ENCODE data around the gene LRRC71. TPM values are rescaled to one million over a fixed set of nuclear protein-coding genes. Genes with fewer than 3 reads are reported as not detected.

The LRRC71 gene
- total RNA-seq, 1 donor from 2014 or later: not detected

DNA sequence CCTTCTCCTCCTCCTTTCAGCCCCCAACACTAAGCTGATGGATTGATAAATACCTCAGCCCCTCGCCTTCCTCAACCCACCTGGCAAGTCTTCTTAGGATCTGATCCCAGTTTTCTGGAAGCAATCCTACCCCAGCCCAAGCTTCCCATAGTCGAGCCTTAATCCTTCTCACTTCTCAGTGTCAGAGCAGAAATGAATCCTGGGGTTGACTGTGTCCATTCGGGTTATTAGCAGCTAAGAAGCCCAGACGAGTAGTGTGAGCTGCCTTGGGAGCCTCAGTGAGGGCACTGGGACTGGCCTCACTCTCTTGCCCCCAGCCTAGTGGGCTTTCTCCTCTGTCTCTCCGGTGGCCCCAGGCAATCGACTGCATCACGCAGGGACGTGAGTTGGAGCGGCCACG is 39.3 kb upstream of the LRRC71 start:
- Histone ChIP-seq H3K4me3 (no peak overlapping the region), H3K9me3 (no peaks in the 10 kb centered on the region), H3K27ac (no peak overlapping the region), H3K4me1 (no peaks in the 10 kb centered on the region), H3K36me3 (no peaks in the 10 kb centered on the region), H3K27me3 (no peaks in the 10 kb centered on the region)
- intact Hi-C loops (cut with DNase I): no loop called here
- no peak for TF ChIP-seq POLR2AphosphoS5 (IDR thresholded peaks at IDR 0.05; ENCODE audit: insufficient read depth in 1 of 2, low read depth in 1 of 2)
- TF ChIP-seq, protein P1, sequence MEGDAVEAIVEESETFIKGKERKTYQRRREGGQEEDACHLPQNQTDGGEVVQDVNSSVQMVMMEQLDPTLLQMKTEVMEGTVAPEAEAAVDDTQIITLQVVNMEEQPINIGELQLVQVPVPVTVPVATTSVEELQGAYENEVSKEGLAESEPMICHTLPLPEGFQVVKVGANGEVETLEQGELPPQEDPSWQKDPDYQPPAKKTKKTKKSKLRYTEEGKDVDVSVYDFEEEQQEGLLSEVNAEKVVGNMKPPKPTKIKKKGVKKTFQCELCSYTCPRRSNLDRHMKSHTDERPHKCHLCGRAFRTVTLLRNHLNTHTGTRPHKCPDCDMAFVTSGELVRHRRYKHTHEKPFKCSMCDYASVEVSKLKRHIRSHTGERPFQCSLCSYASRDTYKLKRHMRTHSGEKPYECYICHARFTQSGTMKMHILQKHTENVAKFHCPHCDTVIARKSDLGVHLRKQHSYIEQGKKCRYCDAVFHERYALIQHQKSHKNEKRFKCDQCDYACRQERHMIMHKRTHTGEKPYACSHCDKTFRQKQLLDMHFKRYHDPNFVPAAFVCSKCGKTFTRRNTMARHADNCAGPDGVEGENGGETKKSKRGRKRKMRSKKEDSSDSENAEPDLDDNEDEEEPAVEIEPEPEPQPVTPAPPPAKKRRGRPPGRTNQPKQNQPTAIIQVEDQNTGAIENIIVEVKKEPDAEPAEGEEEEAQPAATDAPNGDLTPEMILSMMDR (IDR thresholded peaks at IDR 0.05): no peak
- TF ChIP-seq POLR2A (IDR thresholded peaks at IDR 0.05): no peak
- DNase-seq (ENCODE audit: extremely low spot score in 2 of 2): no peak

DNA sequence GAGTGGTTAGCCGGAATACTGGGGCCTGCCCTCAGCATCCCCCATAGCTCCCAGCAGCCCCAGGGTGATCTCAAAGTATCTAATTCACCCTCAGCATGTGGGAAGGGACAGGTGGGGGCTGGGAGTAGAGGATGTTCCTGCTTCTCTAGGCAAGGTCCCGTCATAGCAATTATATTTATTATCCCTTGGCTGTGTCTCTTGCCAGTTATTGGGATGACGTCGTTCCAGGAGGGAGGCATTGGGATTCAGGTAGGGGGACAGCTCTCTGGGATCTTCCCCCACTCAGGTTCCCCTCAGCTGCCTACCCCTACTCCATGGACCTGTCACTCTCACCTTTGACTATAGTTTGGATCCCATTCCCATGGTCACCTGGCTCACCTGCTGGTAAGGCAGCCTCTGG is 38.8 kb upstream of the LRRC71 start:
- Histone ChIP-seq H3K4me3 (no peak overlapping the region), H3K9me3 (no peaks in the 10 kb centered on the region), H3K27ac (no peak overlapping the region), H3K4me1 (no peaks in the 10 kb centered on the region), H3K27me3 (no peaks in the 10 kb centered on the region), H3K36me3 (no peaks in the 10 kb centered on the region)
- intact Hi-C loops (cut with DNase I): no loop called here
- no peak for DNase-seq (ENCODE audit: extremely low spot score in 2 of 2)
- TF ChIP-seq, protein P1 (IDR thresholded peaks at IDR 0.05): no peak
- TF ChIP-seq POLR2AphosphoS5 (IDR thresholded peaks at IDR 0.05; ENCODE audit: insufficient read depth in 1 of 2, low read depth in 1 of 2) (no peak), POLR2A (IDR thresholded peaks at IDR 0.05) (no peak)

DNA sequence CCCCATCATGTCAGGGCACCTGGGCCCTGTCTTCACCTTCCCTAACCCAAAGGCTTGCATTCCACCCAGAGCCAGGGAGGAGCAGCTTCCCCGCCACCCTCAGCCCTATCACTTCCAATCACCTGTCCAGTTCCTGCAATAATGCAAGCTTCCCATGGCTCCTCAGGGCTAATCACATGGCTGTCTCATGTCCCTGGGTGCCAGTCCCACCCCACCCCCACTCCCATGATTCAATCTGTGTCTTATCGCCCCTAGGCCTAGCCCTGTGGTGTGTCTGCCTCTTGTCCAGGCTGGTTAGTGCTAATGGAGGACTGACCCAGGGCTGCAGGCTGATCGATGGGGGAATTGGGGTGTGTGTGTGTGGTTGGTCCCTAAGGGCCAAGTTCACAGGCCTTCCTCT is 37.9 kb upstream of the LRRC71 start:
- H3K27me3 ChIP-seq: no peaks in the 10 kb centered on the region
- TF ChIP-seq POLR2AphosphoS5 (IDR thresholded peaks at IDR 0.05; ENCODE audit: insufficient read depth in 1 of 2, low read depth in 1 of 2) (no peak), POLR2A (IDR thresholded peaks at IDR 0.05) (no peak)
- TF ChIP-seq, protein P1 (IDR thresholded peaks at IDR 0.05): no peak
- DNase-seq (ENCODE audit: extremely low spot score in 2 of 2): no peak
- no peak overlapping the region for H3K27ac ChIP-seq
- no peaks in the 10 kb centered on the region for H3K36me3 ChIP-seq
- intact Hi-C loops (cut with DNase I): no loop called here
- no peaks in the 10 kb centered on the region for H3K9me3 ChIP-seq
- H3K4me3 ChIP-seq: no peak overlapping the region
- H3K4me1 ChIP-seq: no peaks in the 10 kb centered on the region

DNA sequence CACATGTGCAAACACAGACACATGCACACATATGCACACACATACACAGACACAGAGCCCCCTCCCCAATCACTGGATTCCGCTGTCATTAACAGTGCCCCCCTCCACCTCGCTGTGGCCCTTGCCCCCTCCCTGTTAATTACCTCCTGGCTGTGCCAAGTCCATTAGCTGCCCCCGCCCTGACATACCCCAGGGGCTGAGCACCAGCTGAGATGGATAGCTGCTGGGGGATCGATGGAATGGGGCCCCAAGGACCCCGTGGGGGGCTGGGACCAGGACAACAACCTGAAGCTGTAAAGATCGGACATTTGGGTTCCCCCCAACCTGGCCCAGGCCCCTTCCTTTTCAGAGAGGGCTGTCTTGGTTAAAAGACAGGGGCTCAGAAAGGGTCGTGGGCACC is 36.5 kb upstream of the LRRC71 start:
- no peaks in the 10 kb centered on the region for H3K9me3 ChIP-seq
- H3K36me3 ChIP-seq: no peaks in the 10 kb centered on the region
- intact Hi-C loops (cut with DNase I): no loop called here
- no peaks in the 10 kb centered on the region for H3K27me3 ChIP-seq
- H3K4me3 ChIP-seq: no peak overlapping the region
- no peak overlapping the region for H3K27ac ChIP-seq
- DNase-seq (ENCODE audit: extremely low spot score in 2 of 2): no peak
- no peaks in the 10 kb centered on the region for H3K4me1 ChIP-seq
- TF ChIP-seq, protein P1 (IDR thresholded peaks at IDR 0.05): no peak
- TF ChIP-seq POLR2A (IDR thresholded peaks at IDR 0.05) (no peak), POLR2AphosphoS5 (IDR thresholded peaks at IDR 0.05; ENCODE audit: insufficient read depth in 1 of 2, low read depth in 1 of 2) (no peak)

DNA sequence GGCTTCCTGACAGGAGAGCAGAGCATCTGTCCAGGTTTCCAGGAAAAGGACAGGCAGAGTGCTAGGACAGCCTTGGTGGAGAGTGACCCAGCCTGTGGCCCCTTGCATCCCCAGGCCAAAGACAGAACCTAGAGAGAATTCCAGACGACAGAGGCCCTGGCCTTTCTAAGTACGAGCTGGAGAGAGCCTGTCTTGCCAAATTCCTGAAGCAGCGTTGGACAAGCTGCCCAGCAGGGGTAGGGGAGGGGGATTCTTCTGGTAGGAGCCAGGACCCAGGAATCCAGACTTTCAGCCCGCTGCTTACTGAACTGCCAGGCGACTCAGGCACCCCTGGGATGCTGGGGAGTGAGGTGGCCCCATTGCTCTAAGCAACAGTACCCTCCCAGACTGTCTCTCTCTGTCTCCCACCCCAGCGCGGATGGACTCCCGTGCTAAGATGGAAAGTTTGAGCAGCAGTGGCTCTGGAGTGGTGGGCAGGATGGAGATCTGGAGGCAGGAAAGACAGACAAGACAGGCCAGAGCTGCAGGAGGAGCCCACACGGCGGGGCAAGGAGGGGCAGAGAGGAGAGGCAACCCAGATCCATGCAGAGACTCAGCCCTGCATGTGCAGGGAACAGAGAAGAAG is 35.8 kb upstream of the LRRC71 start:
- DNase-seq (ENCODE audit: extremely low spot score in 2 of 2): no peak
- no peaks in the 10 kb centered on the region for H3K27me3 ChIP-seq
- no peaks in the 10 kb centered on the region for H3K4me1 ChIP-seq
- TF ChIP-seq, protein P1 (IDR thresholded peaks at IDR 0.05): no peak
- TF ChIP-seq POLR2AphosphoS5 (IDR thresholded peaks at IDR 0.05; ENCODE audit: insufficient read depth in 1 of 2, low read depth in 1 of 2) (no peak), POLR2A (IDR thresholded peaks at IDR 0.05) (no peak)
- intact Hi-C loops (cut with DNase I): no loop called here
- no peaks in the 10 kb centered on the region for H3K9me3 ChIP-seq
- no peak overlapping the region for H3K27ac ChIP-seq
- no peaks in the 10 kb centered on the region for H3K36me3 ChIP-seq
- H3K4me3 ChIP-seq: no peak overlapping the region
